Cardiac muscle cell (in vitro differentiated cells and primary cell): ENCODE data around the gene UBR7. TPM values are rescaled to one million over a fixed set of nuclear protein-coding genes. Genes with fewer than 3 reads are reported as not detected.

Experiments used
- DNase-seq, 2 donors: peaks; one replicate each; pipeline versions ENCODE4 v3.0.0 to v3.0.0-alpha.2; 2010 to 2017; ENCODE audit warnings: low read depth in 1 of 2, low spot score in 1 of 2
- H3K27ac ChIP-seq: fragments of 200-600 bp; sonication (generic); 2 replicates; pipeline ENCODE4 v1.5.1; 2016
- H3K27me3 ChIP-seq: fragments of 200-600 bp; sonication (generic); 2 replicates; pipeline ENCODE4 v1.6.0; 2016; ENCODE audit warnings: control low read depth
- H3K36me3 ChIP-seq: fragments of 200-600 bp; sonication (generic); 2 replicates; pipeline ENCODE4 v1.5.1; 2016; ENCODE audit warnings: control low read depth
- H3K4me1 ChIP-seq: fragments of 200-600 bp; sonication (generic); 2 replicates; pipeline ENCODE4 v1.8.1; 2017; ENCODE audit warnings: low read depth, mild to moderate bottlenecking, mixed run types
- H3K4me3 ChIP-seq: fragments of 200-600 bp; sonication (generic); 2 replicates; pipeline ENCODE4 v1.5.1; 2016; ENCODE audit warnings: mild to moderate bottlenecking
- H3K9me3 ChIP-seq: fragments of 200-600 bp; sonication (generic); 2 replicates; pipeline ENCODE4 v1.5.1; 2017; ENCODE audit warnings: low read depth, mild to moderate bottlenecking, control low read depth
- CTCF ChIP-seq: IDR thresholded peaks from 2 replicates; pipeline ENCODE4 v1.5.1; 2012; ENCODE audit warnings: low read depth, mild to moderate bottlenecking, low read length
- polyA plus RNA-seq: library from polyadenylated mRNA; unstranded; fragments of >200 nt; fragmentation: Nextera tagmentation; extraction: Ambion mirVana; gene quantifications from 2 replicates; pipeline ENCODE4 v1.2.1, GENCODE V29; 2016
- total RNA-seq: library from RNA; depleted of rRNA; stranded (reverse); fragments of >200 nt; gene quantifications from 2 replicates; pipeline ENCODE4 v1.2.3, GENCODE V29; 2016

UBR7 gene
- total and polyA plus RNA-seq, 2 experiments from 2014 or later, result 24.6 to 29.1 TPM

- H3K9me3 ChIP-seq, result no peaks in the 10 kb centered on the region
- no peak overlapping the region for H3K27ac ChIP-seq
- no peak overlapping the region for H3K4me3 ChIP-seq
- H3K36me3 ChIP-seq, result peaks cover 25% of the 10 kb centered on the region
- no peaks in the 10 kb centered on the region for H3K27me3 ChIP-seq
- H3K4me1 ChIP-seq, result no peaks in the 10 kb centered on the region
- no peak for TF ChIP-seq CTCF
- DNase-seq, result no peak
These were observed 7.5 kb downstream of the UBR7 start for GRCh38 chr14:93214598-93214997.

GRCh38 chr14:93219103-93219726 is 12.2 kb downstream of the UBR7 start:
- TF ChIP-seq CTCF, result peak; percentile 66
- Histone ChIP-seq H3K4me3 (no peak overlapping the region), H3K36me3 (peaks cover 42% of the 10 kb centered on the region), H3K4me1 (no peaks in the 10 kb centered on the region), H3K9me3 (no peaks in the 10 kb centered on the region), H3K27ac (no peak overlapping the region), H3K27me3 (no peaks in the 10 kb centered on the region)
- DNase-seq, result peak; percentile 72

GRCh38 chr14:93220509-93220908 is 13.5 kb downstream of the UBR7 start:
- H3K9me3 ChIP-seq, result no peaks in the 10 kb centered on the region
- no peak for TF ChIP-seq CTCF
- no peak overlapping the region for H3K27ac ChIP-seq
- peaks cover 33% of the 10 kb centered on the region for H3K36me3 ChIP-seq
- no peak for DNase-seq
- no peak overlapping the region for H3K4me3 ChIP-seq
- H3K27me3 ChIP-seq, result no peaks in the 10 kb centered on the region
- no peaks in the 10 kb centered on the region for H3K4me1 ChIP-seq

GRCh38 chr14:93223565-93223964 is 16.5 kb downstream of the UBR7 start:
- Histone ChIP-seq H3K27ac (no peak overlapping the region), H3K4me1 (no peaks in the 10 kb centered on the region), H3K4me3 (no peak overlapping the region), H3K27me3 (no peaks in the 10 kb centered on the region), H3K9me3 (no peaks in the 10 kb centered on the region), H3K36me3 (peaks cover 37% of the 10 kb centered on the region)
- TF ChIP-seq CTCF, result no peak
- no peak for DNase-seq

- H3K9me3 ChIP-seq, result no peaks in the 10 kb centered on the region
- no peak for DNase-seq
- H3K4me3 ChIP-seq, result no peak overlapping the region
- H3K4me1 ChIP-seq, result no peaks in the 10 kb centered on the region
- TF ChIP-seq CTCF, result no peak
- peaks cover 15% of the 10 kb centered on the region for H3K36me3 ChIP-seq
- H3K27ac ChIP-seq, result no peak overlapping the region
- no peaks in the 10 kb centered on the region for H3K27me3 ChIP-seq
These were observed 21.5 kb downstream of the UBR7 start for GRCh38 chr14:93228550-93228949.
